ENCODE results near the gene CDK9. TPM values are rescaled to one million over a fixed set of nuclear protein-coding genes. Genes with fewer than 3 reads are reported as not detected.

The CDK9 gene
- polyA plus RNA-seq, 1 experiment, result 45.9 TPM

- no peak for TF ChIP-seq CTCF (IDR thresholded peaks at IDR 0.05; ENCODE audit: low read depth, low read length)
- Histone ChIP-seq H3K4me3 (ENCODE audit: low read depth, low read length) (no peak overlapping the region), H3K27ac (ENCODE audit: low read depth, low read length) (no peak overlapping the region), H3K27me3 (ENCODE audit: control insufficient read depth, insufficient read depth, low read length) (peaks cover 46% of the 10 kb centered on the region), H3K9me3 (ENCODE audit: control insufficient read depth, insufficient read depth, low read length) (no peaks in the 10 kb centered on the region; the same call in 1 of the 2 replicates)
- no peak for DNase-seq (ENCODE audit: low read depth, low spot score)
- POLR2A ChIA-PET, result interaction anchor here (0.6 kb wide), 1 partner anchor 102 kb away, joined by 3 read pairs; no protein-coding TSS in a partner anchor
- CTCF ChIA-PET, result no interaction called here
These were observed 34.4 kb upstream of the CDK9 start for GRCh38 chr9:127751269-127752054.

GRCh38 chr9:127753148-127753547 lies 32.7 kb upstream of the CDK9 start:
- Histone ChIP-seq H3K4me3 (ENCODE audit: low read depth, low read length) (no peak overlapping the region), H3K9me3 (ENCODE audit: control insufficient read depth, insufficient read depth, low read length) (no peaks in the 10 kb centered on the region; the same call in 1 of the 2 replicates), H3K27me3 (ENCODE audit: control insufficient read depth, insufficient read depth, low read length) (peaks cover 36% of the 10 kb centered on the region), H3K27ac (ENCODE audit: low read depth, low read length) (no peak overlapping the region)
- ChIA-PET POLR2A (no interaction called here), CTCF (no interaction called here)
- TF ChIP-seq CTCF (IDR thresholded peaks at IDR 0.05; ENCODE audit: low read depth, low read length), result no peak
- DNase-seq (ENCODE audit: low read depth, low spot score), result no peak

- POLR2A ChIA-PET, result no interaction called here
- CTCF ChIA-PET, result no interaction called here
These were observed 32.2 kb upstream of the CDK9 start for GRCh38 chr9:127753622-127754021.

GRCh38 chr9:127754099-127755060 lies 31.5 kb upstream of the CDK9 start:
- Histone ChIP-seq H3K27ac (ENCODE audit: low read depth, low read length) (no peak overlapping the region), H3K27me3 (ENCODE audit: control insufficient read depth, insufficient read depth, low read length) (peaks cover 31% of the 10 kb centered on the region), H3K9me3 (ENCODE audit: control insufficient read depth, insufficient read depth, low read length) (no peaks in the 10 kb centered on the region; the same call in 1 of the 2 replicates), H3K4me3 (ENCODE audit: low read depth, low read length) (no peak overlapping the region)
- POLR2A ChIA-PET, result no interaction called here
- no peak for DNase-seq (ENCODE audit: low read depth, low spot score)
- TF ChIP-seq CTCF (IDR thresholded peaks at IDR 0.05; ENCODE audit: low read depth, low read length), result no peak
- CTCF ChIA-PET, result no interaction called here

More at GRCh38 chr9:127753622-127754021, 32.2 kb upstream of the CDK9 start:
- no peak for DNase-seq (ENCODE audit: low read depth, low spot score)
- no peak for TF ChIP-seq CTCF (IDR thresholded peaks at IDR 0.05; ENCODE audit: low read depth, low read length)
- peaks cover 33% of the 10 kb centered on the region for H3K27me3 ChIP-seq (ENCODE audit: control insufficient read depth, insufficient read depth, low read length)
- H3K4me3 ChIP-seq (ENCODE audit: low read depth, low read length), result no peak overlapping the region
- no peaks in the 10 kb centered on the region; the same call in 1 of the 2 replicates for H3K9me3 ChIP-seq (ENCODE audit: control insufficient read depth, insufficient read depth, low read length)
- H3K27ac ChIP-seq (ENCODE audit: low read depth, low read length), result no peak overlapping the region

Measured in AG04450 (cell line).